ENCODE data around the gene MLKL. TPM values are rescaled to one million over a fixed set of nuclear protein-coding genes. Genes with fewer than 3 reads are reported as not detected.

The MLKL gene
- total and polyA plus RNA-seq, 2 donors (not counting 3 experiments of a cell fraction or from before 2014, with no cell fraction given), result 8.1 to 26.5 TPM

- ChIA-PET POLR2A (no interaction called here), CTCF (no interaction called here)
- no peak overlapping the region for H3K4me2 ChIP-seq (ENCODE audit: insufficient read depth, low read length)
- no peak overlapping the region for H3K9ac ChIP-seq (replicated peaks; ENCODE audit: extremely low read depth, insufficient read depth, low read length)
- dilution Hi-C loops (cut with MboI; ENCODE audit: extremely low pct_ligation_motif_present, low sequenced_read_pairs) (no loop called here), intact Hi-C loops (cut with micrococcal nuclease) (no loop called here)
- no peaks in the 10 kb centered on the region for H3K4me1 ChIP-seq (ENCODE audit: control insufficient read depth, extremely low read depth, insufficient read depth, low read length)
- FAIRE-seq (no peak), DNase-seq (ENCODE audit: low read depth, low spot score) (no peak)
- no peak overlapping the region for H2AFZ ChIP-seq (ENCODE audit: low read depth, low read length)
- no TSS peak for BruUV-seq (replicated peaks)
- no peaks in the 10 kb centered on the region for H3K79me2 ChIP-seq (ENCODE audit: control insufficient read depth, insufficient read depth, low read length)
- TF ChIP-seq JUN (IDR thresholded peaks at IDR 0.05; ENCODE audit: borderline replicate concordance, insufficient read depth, insufficient read length, low read depth), result no peak
- TF ChIP-seq POLR2A (IDR thresholded peaks at IDR 0.05; ENCODE audit: low read depth, low read length), result no peak
- no peak for TF ChIP-seq FOS (IDR thresholded peaks at IDR 0.05; ENCODE audit: borderline replicate concordance, insufficient read depth, low read length)
- TF ChIP-seq GATA2 (IDR thresholded peaks at IDR 0.05; ENCODE audit: insufficient read depth, insufficient read length, low read depth, low read length), result no peak
- TF ChIP-seq POLR2AphosphoS5 (IDR thresholded peaks at IDR 0.05; ENCODE audit: insufficient read depth, low read depth, low read length), result no peak
- no peak for TF ChIP-seq EZH2 (IDR thresholded peaks at IDR 0.05; ENCODE audit: borderline replicate concordance, low read depth, low read length, severe bottlenecking)
- no peak for TF ChIP-seq CTCF (IDR thresholded peaks at IDR 0.05; ENCODE audit: extremely low read depth in 1 of 2, insufficient read depth in 1 of 2, low read depth in 1 of 2, low read length in 2 of 2)
- no peak for TF ChIP-seq MAX (IDR thresholded peaks at IDR 0.05; ENCODE audit: insufficient read depth, insufficient read length)
- TF ChIP-seq MYC (IDR thresholded peaks at IDR 0.05; ENCODE audit: low read depth, low read length), result no peak
- H3K9me1 ChIP-seq (replicated peaks; ENCODE audit: control insufficient read depth, extremely low read depth, insufficient read depth, low read length), result no peaks in the 10 kb centered on the region
- H3K9me3 ChIP-seq (replicated peaks; ENCODE audit: control insufficient read depth, insufficient read depth, low read length), result no peaks in the 10 kb centered on the region
- H3K27ac ChIP-seq (ENCODE audit: insufficient read depth, low read depth, low read length), result no peak overlapping the region
- H3K4me3 ChIP-seq (replicated peaks in 1 of 3; ENCODE audit: insufficient read depth in 1 of 3, low read depth in 1 of 3, low read length in 3 of 3), result no peak overlapping the region
- peaks cover 0 to 3% of the 10 kb centered on the region in 2 experiments for H3K27me3 ChIP-seq (ENCODE audit: control insufficient read depth in 2 of 2, insufficient read depth in 2 of 2, low read length in 2 of 2)
- H4K20me1 ChIP-seq (replicated peaks; ENCODE audit: control insufficient read depth, extremely low read depth, insufficient read depth, low read length), result no peaks in the 10 kb centered on the region
- H3K36me3 ChIP-seq (ENCODE audit: control insufficient read depth in 2 of 2, extremely low read depth in 1 of 2, insufficient read depth in 2 of 2, low read length in 2 of 2), result no peaks in the 10 kb centered on the region
Observed at GRCh38 chr16:74747716-74748615, 47.3 kb upstream of the MLKL start.
